Hepatocyte (in vitro differentiated cells): ENCODE results near the gene POLR2L.

Experiments
- EZH2phosphoT487 ChIP-seq: fragments of 200-600 bp; sonication (generic); IDR thresholded peaks from one replicate; pipeline ENCODE4 v1.6.1; 2018; ENCODE audit warnings: antibody characterized with exemption, mild to moderate bottlenecking, low read depth, moderate library complexity; ENCODE audit not compliant: unreplicated experiment, severe bottlenecking
- TF ChIP-seq, protein P1 (sequence below): fragments of 200-600 bp; sonication (generic); IDR thresholded peaks from 2 replicates; pipeline ENCODE4 v1.5.1; 2016; ENCODE audit warnings: antibody characterized with exemption, mild to moderate bottlenecking; ENCODE audit not compliant: poor library complexity

DNA sequence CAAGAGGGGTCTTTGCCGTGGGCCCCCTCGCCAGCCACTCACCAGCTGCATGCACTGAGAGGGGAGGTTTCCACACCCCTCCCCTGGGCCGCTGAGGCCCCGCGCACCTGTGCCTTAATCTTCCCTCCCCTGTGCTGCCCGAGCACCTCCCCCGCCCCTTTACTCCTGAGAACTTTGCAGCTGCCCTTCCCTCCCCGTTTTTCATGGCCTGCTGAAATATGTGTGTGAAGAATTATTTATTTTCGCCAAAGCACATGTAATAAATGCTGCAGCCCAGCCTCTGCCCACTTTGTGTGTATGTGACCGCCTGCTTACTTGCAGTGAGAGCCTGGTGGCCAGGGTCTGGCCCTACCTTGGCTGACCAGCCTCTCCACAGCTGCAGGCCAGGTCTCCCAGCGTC, 17.4 kb downstream of the POLR2L start:
- TF ChIP-seq, protein P1, sequence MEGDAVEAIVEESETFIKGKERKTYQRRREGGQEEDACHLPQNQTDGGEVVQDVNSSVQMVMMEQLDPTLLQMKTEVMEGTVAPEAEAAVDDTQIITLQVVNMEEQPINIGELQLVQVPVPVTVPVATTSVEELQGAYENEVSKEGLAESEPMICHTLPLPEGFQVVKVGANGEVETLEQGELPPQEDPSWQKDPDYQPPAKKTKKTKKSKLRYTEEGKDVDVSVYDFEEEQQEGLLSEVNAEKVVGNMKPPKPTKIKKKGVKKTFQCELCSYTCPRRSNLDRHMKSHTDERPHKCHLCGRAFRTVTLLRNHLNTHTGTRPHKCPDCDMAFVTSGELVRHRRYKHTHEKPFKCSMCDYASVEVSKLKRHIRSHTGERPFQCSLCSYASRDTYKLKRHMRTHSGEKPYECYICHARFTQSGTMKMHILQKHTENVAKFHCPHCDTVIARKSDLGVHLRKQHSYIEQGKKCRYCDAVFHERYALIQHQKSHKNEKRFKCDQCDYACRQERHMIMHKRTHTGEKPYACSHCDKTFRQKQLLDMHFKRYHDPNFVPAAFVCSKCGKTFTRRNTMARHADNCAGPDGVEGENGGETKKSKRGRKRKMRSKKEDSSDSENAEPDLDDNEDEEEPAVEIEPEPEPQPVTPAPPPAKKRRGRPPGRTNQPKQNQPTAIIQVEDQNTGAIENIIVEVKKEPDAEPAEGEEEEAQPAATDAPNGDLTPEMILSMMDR = no peak
- TF ChIP-seq EZH2phosphoT487 = no peak
